IMR-90 (cell line): ENCODE results near the gene FLRT1. TPM values are rescaled to one million over a fixed set of nuclear protein-coding genes. Genes with fewer than 3 reads are reported as not detected.

Experiments
- polyA plus RNA-seq, 3 experiments: library from polyadenylated mRNA; depleted of rRNA; stranded (reverse); fragments of >200 nt; gene quantifications; 2 replicates each; pipeline ENCODE4 v1.2.3, GENCODE V29; 2012; ENCODE audit warnings: low replicate concordance in 1 of 3
- total RNA-seq: library from RNA; depleted of rRNA; stranded (reverse); fragments of >200 nt; gene quantifications from 2 replicates; pipeline ENCODE4 v1.2.3, GENCODE V29; 2012
- TF ChIP-seq, protein P1 (sequence below): conservative IDR thresholded peaks from 2 replicates; pipeline ENCODE4 v1.5.1; 2012; ENCODE audit warnings: mild to moderate bottlenecking, low read depth, low read length, improper control_type of control experiment

FLRT1 gene
- total and polyA plus RNA-seq, 2 of the 4 experiments (the other 2 are of a cell fraction): under 0.01 to 0.07 TPM

DNA sequence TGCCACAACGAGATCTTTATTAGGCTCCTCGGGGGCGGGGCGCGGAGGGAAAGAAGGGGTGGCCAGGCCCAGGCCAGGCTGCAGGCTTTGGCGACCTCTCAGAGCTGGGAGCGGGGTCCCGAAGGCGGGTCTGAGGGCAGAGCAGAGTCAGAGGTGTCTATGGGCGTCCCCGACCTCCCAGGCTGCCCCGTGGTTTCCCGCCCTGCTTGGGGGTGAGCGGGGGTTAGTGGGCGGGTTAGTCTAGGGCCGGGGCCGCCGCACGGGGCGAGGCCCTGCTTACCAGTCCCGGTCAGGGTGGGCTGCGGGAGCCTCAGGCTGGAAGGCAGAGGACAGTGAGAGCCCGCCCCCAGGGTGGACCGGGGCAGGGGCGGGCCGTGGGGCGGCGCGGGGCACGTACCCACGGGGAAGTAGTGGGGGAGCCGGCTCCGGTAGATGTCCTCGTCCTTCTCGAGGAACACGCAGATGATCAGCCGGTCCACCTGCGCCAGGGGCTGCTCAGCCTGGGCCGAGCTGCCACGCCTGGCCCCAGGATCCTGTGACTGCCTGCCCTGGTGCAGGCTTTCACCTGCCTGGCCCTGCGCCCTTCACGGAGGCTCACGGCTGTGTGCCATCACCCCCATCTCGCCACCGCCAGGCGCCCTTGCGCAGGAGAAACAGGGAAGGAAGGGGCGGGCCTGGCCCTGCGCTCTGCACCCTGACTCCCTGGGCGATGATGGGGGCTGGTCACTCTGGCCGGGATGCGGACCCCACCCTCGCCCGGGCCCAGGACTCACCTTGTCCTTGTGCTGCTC, 37.0 kb upstream of the FLRT1 start (continued):
- TF ChIP-seq, protein P1, sequence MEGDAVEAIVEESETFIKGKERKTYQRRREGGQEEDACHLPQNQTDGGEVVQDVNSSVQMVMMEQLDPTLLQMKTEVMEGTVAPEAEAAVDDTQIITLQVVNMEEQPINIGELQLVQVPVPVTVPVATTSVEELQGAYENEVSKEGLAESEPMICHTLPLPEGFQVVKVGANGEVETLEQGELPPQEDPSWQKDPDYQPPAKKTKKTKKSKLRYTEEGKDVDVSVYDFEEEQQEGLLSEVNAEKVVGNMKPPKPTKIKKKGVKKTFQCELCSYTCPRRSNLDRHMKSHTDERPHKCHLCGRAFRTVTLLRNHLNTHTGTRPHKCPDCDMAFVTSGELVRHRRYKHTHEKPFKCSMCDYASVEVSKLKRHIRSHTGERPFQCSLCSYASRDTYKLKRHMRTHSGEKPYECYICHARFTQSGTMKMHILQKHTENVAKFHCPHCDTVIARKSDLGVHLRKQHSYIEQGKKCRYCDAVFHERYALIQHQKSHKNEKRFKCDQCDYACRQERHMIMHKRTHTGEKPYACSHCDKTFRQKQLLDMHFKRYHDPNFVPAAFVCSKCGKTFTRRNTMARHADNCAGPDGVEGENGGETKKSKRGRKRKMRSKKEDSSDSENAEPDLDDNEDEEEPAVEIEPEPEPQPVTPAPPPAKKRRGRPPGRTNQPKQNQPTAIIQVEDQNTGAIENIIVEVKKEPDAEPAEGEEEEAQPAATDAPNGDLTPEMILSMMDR: no peak
